Lower leg skin (tissue), 4 donors: ENCODE results near the gene MPHOSPH6. TPM values are rescaled to one million over a fixed set of nuclear protein-coding genes. Genes with fewer than 3 reads are reported as not detected.

Experiments used
- DNase-seq, 2 donors: peaks; one replicate each; pipeline ENCODE4 v3.0.0-alpha.2; 2019; ENCODE audit warnings: low spot score in 2 of 2
- H3K4me3 ChIP-seq: fragments of 200-600 bp; sonication (generic); 2 replicates; pipeline ENCODE4 v1.5.1; 2017; ENCODE audit warnings: mild to moderate bottlenecking, low read depth; ENCODE audit not compliant: poor library complexity, severe bottlenecking
- CTCF ChIP-seq, 3 donors: fragments of 450-650 bp; IDR thresholded peaks; one replicate each; pipeline ENCODE4 v1.5.1; 2016; ENCODE audit warnings: antibody characterized with exemption in 3 of 3, mild to moderate bottlenecking in 3 of 3, moderate library complexity in 2 of 3
- POLR2A ChIP-seq, 2 donors: fragments of 450-650 bp; IDR thresholded peaks; one replicate each; pipeline ENCODE4 v1.6.1; 2016 to 2017; ENCODE audit warnings: antibody characterized with exemption in 2 of 2, mild to moderate bottlenecking in 1 of 2, moderate library complexity in 1 of 2
- WGBS, 2 donors: methylation state at CpG; one replicate each; pipeline ENCODE4 v1.1.5; 2018; 5-methylcytosine and 5-hydroxymethylcytosine counted together
- intact Hi-C: fragments of 100-400 bp; cut with DNase I; formaldehyde crosslinking; loops from one replicate; pipeline ENCODE4 v1.15.0; 2023; ENCODE audit warnings: low total_unique reads
- total RNA-seq, 4 donors: library from RNA; depleted of rRNA; stranded (reverse); fragments of >200 nt; gene quantifications; one replicate each; pipeline ENCODE4 v1.1.0, GENCODE V29; 2016

Gene MPHOSPH6
- total RNA-seq, 4 donors from 2014 or later, result 23.5 to 31.1 (median 28.2) TPM

- intact Hi-C loops, result no loop called here
- 77 to 86% methylated on average over 6 of the region's 6 CpGs for WGBS, 2 donors
- H3K4me3 ChIP-seq, result no peak overlapping the region
- no peak for DNase-seq
- no peak for TF ChIP-seq POLR2A (IDR thresholded peaks at IDR 0.05)
- no peak for TF ChIP-seq CTCF (IDR thresholded peaks at IDR 0.05)
Measured at GRCh38 chr16:82133798-82134197, 36.2 kb downstream of the MPHOSPH6 start.

- no peak overlapping the region for H3K4me3 ChIP-seq
- TF ChIP-seq POLR2A (IDR thresholded peaks at IDR 0.05), result no peak
- no peak for TF ChIP-seq CTCF (IDR thresholded peaks at IDR 0.05)
- no peak for DNase-seq
- 83 to 91% methylated on average over 3 of the region's 3 CpGs for WGBS, 2 donors
- intact Hi-C loops, result no loop called here
Measured at GRCh38 chr16:82129881-82130280, 40.1 kb downstream of the MPHOSPH6 start.

GRCh38 chr16:82124651-82125050 lies 45.4 kb downstream of the MPHOSPH6 start:
- TF ChIP-seq CTCF (IDR thresholded peaks at IDR 0.05) (no peak), POLR2A (IDR thresholded peaks at IDR 0.05) (no peak)
- no peak overlapping the region for H3K4me3 ChIP-seq
- DNase-seq, result no peak
- WGBS, 2 donors, result 58 to 74% methylated on average over 3 of the region's 3 CpGs
- intact Hi-C loops, result loop anchor here (5.0 kb wide), 1 partner anchor 1338 kb away; no protein-coding TSS in a partner anchor

- no peak for TF ChIP-seq POLR2A (IDR thresholded peaks at IDR 0.05)
- no peak for TF ChIP-seq CTCF (IDR thresholded peaks at IDR 0.05)
- intact Hi-C loops, result no loop called here
- WGBS, 2 donors, result 74 to 77% methylated on average over 3 to 4 of the region's 4 CpGs
- H3K4me3 ChIP-seq, result no peak overlapping the region
- DNase-seq, result no peak
Measured at GRCh38 chr16:82119405-82119804, 50.6 kb downstream of the MPHOSPH6 start.

DNA sequence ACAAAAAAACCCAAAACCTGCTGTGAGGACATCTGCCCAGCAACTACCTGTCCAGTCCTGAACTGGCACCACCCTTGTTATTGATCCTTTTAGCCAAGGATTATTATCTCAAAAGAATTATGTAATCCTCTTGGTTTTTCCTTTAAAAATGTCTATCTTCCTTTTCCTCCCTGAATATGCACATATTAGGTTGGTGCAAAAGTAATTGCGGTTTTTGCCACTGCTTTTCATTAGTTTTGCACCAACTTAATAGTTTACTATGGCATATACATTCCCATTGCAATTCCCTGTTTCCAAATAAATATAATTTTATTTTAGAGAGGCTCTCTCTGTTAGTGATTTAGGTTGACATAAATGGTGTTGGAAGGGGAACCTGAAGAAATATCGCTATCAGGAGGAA lies 51.3 kb downstream of the MPHOSPH6 start:
- DNase-seq, result no peak
- H3K4me3 ChIP-seq, result no peak overlapping the region
- intact Hi-C loops, result no loop called here
- no peak for TF ChIP-seq CTCF (IDR thresholded peaks at IDR 0.05)
- no peak for TF ChIP-seq POLR2A (IDR thresholded peaks at IDR 0.05)
- 85 to 90% methylated on average over 2 of the region's 2 CpGs for WGBS, 2 donors

DNA sequence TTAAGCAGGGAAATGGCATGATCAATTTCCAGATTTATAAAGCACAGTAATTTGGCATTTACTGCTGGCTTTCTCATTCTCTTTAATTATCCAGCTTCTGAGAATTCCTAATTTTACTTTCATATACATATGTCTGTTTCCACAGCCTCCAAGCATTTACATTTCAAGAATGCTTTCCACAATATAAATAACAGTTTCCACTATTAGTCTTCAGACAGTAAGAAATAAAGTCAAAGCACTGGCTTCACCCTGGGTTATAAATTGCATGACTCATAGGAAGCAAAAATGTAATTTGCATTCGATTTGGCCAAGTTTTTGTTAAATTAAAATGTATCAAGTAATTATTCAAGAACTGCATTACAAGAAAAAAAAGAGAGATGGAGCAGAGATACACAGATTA lies 53.5 kb downstream of the MPHOSPH6 start:
- no peak for DNase-seq
- H3K4me3 ChIP-seq, result no peak overlapping the region
- TF ChIP-seq POLR2A (IDR thresholded peaks at IDR 0.05), result no peak
- intact Hi-C loops, result no loop called here
- 19 to 35% methylated on average over 1 of the region's 1 CpG for WGBS, 2 donors
